GM18867 (cell line): ENCODE data around the gene MSX2.

ENCODE experiments used
- ATAC-seq: cut with Tn5 transposase; IDR thresholded peaks from one replicate; pipeline ENCODE4 v1.9.1; 2021; ENCODE audit warnings: mild to moderate bottlenecking, moderate library complexity; ENCODE audit not compliant: unreplicated experiment

The MSX2 gene

DNA sequence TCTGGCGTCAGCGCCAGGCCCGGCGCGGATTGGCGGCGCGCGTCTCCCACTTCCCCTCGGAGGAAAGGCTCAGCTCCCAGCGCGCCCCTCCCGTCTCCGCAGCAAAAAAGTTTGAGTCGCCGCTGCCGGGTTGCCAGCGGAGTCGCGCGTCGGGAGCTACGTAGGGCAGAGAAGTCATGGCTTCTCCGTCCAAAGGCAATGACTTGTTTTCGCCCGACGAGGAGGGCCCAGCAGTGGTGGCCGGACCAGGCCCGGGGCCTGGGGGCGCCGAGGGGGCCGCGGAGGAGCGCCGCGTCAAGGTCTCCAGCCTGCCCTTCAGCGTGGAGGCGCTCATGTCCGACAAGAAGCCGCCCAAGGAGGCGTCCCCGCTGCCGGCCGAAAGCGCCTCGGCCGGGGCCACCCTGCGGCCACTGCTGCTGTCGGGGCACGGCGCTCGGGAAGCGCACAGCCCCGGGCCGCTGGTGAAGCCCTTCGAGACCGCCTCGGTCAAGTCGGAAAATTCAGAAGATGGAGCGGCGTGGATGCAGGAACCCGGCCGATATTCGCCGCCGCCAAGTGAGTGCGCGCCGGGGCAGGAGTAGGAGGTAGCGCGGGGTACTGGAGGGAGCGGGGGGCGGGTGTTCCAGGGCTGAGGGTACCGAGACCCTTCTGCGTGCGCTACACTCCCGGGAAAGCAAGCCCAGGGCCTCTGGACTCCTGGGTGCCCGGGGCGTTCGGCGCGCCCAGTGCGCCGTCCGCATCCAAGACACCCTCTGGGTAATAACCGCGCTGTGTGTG, at the start of gene MSX2:
MSX2 (plus strand) TSS at position 99 of the 777 bp plus-strand sequence; CDS start at position 177, 78 bp downstream.
- ATAC-seq: no peak

DNA sequence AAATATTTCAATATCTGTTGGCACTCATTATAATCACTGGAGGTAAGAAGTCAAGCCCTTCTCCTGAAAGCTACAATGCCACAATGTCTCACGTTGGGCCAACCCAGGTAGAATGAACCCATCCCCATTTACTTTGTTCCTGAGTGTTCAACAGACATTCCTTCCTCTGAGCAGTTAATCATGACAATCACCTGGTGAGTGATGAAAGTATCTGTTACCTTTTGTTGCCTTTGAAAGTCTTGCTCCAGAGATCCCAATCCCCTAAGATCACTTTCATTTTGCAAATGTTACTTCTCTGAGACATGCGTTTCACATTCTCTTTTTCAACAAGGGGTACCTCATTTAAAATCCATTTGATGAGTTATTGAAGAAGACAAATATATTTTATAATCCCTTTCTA, 49.3 kb upstream of the MSX2 start:
- ATAC-seq: no peak

DNA sequence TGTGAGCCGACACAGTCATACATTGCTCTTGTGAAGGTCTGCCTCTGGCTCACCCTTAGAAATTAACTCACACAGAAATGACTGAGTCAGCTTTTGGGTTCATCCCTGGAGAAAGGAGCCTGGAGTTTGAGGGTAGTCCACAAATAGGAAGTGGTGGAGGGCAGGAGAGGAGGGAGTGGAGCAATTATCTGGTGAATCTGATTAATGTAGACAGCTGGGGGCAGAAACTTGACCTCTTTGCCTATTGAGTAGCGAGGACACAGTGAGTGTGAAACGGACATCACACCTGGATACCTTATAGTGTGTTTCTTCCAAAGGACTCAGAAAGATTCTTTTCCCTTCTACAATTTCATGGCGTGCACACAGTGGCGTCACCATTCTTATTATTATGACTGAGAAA, 48.5 kb upstream of the MSX2 start:
- no peak for ATAC-seq

DNA sequence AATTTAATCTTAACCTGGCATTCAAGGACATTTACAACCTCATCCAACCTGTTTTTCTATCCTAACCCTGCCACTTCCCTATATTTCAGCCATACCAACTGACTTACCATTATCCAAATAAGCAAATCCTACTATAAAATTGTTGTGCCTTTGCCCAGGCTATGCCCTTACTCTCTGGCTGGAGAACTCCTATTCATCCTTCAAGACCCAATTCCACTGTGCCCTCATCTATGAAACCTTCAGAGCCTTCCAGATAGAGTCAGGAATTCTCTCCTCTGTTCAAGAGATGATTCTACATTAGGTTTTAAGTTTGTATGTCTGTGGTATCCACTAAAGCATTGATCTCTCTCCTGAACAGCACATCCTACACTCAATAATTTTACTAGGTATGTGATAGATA, 46.3 kb upstream of the MSX2 start:
- no peak for ATAC-seq

DNA sequence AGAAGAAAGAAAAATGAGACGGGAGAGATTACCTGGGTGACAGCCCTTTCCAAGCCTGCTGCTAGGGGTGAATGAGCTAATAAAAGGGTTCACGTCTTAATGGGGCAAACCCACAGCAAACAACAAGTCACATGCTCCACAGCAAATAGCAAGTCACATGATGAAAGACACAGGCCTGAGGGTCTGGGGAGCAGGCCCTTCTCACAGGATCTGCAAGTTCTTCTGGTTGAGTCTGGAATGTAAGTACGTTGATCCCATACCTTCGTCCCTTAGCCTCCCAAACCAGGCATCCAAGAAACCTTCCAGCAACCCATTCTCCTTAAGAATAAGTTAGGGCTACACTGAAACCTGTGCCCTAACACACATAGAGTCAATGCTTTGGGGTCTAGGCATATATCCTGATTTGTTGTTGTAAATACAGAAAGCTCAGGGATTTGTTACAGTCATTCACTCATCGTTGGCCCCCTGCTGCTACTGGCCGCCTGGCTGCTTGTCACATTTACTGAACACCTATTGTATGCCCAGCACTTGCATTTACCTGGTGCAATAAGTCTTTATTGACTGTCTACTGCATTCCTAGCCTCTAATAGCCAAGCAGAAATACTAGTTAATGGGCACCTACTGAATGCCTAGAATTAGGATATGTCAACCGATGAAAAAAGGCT, 43.3 kb upstream of the MSX2 start:
- no peak for ATAC-seq

DNA sequence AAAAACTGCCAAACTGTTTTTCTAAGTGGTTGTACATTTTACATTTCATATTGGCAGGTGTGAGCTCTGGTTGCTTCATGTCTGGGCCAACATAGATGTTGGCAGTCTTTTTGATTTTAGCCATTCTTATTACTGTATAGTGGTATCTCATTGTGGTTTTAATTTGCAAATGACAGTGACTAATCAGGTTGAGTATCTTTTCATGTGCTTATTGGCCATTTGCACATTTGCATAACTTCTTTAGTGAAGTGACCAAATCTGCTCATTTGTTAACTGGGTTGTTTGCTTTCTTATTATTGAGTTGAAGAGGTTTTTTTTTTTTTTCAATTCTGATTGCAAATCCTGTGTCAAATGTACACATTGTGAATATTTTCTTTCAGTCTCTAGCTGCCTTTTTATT, 36.9 kb upstream of the MSX2 start:
- ATAC-seq: no peak

DNA sequence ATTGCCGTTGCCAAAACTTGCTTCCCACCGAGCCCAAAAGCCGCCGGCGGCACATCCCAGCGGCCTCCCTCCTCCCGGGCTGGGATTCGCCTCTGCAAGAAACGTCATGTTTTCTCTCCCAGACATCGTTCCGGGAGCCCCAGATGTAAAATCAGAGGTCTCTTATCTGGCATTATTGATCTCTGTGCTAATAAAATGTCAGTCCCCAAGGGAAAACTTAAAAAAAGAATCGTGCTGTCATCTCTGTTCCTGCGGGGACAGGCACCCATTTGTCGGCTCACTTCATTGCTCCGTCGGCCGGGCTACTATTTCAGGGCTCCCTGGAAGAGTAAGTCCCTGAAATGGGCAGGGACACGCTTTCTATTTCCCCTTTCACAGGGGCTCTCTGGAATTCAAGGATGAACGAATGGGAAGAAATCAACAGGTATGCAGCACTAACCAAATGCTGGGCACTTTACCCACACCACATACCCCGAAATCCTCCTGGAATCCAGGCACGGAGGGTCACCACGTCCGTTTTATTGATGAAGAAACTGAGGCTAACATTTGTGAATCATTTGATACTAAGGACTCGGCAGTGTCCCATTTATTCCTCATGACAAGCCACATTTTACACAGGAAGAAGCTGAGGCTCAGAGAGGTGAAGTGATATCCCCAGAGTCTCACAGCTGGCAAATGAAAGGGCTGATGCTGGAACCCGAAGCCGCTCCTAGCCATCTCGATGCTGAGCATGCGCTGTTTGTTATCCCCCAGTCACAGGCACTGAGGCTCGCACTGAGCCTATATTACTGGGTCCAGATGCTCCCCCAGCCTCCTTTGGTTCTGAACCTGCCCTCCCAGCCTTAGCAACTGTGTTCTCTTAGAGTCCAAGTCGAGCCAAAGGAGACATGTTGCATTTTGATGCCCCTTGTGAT, 35.7 kb upstream of the MSX2 start:
- ATAC-seq: no peak

DNA sequence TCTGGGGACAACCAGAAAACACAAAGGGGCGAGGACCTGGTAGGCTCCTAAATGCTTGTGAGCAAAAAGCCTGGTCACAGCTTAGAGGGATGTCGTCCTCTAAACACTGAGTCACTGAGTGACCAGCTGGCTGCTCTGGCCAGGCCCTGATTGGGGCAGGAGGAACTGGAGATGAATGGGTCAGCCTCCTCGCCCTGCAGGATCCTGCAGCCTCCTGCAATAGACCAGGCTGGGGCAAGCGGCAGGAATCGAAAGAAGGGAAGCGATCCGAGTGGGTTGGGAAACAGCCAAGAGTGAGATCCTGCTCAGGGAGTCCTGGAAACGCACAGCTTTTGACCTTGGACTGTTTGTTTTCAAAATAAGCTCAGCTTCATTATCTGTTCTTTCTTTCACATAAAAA, 34.1 kb upstream of the MSX2 start:
- ATAC-seq: no peak

DNA sequence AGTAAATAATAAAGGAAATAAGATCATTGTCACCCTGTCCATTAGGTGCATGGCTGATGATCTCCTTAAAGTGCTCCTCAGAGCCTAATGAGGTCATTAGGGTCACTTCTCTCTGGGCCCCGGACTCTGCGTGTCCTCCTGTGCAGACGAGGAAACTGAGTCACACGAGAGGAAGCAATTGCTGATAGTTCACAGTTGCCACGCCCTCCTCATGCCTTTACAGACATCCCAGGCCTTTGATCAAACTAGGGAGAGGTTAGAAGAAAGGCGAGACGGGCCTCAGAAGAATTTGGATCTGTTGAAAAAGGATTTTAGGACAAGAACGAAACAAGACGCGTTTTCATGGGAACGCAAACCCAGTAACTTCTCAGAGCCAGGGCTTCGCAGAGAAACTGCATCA, 32.0 kb upstream of the MSX2 start:
- no peak for ATAC-seq

DNA sequence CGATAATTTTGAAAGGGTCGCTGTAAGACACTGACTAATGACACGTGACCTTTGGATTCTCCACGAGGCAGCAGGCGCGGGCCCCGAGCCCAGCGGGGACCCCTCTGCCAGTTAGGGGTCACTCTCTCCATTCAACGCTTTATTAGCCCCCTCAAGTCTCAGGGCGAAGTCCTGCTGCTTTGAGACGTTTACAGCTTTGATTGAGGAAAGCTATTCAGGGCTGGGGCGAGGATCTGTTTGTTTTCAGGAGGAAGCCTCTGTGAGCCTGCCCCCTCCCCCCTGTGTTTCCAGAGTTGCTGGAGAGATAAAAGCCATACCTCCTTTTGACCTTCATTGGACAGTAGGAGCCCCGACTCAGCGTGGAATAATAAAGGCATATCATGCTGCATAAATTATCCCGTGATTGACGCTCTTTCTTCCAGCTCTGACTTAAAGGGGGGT, 31.4 kb upstream of the MSX2 start:
- no peak for ATAC-seq

DNA sequence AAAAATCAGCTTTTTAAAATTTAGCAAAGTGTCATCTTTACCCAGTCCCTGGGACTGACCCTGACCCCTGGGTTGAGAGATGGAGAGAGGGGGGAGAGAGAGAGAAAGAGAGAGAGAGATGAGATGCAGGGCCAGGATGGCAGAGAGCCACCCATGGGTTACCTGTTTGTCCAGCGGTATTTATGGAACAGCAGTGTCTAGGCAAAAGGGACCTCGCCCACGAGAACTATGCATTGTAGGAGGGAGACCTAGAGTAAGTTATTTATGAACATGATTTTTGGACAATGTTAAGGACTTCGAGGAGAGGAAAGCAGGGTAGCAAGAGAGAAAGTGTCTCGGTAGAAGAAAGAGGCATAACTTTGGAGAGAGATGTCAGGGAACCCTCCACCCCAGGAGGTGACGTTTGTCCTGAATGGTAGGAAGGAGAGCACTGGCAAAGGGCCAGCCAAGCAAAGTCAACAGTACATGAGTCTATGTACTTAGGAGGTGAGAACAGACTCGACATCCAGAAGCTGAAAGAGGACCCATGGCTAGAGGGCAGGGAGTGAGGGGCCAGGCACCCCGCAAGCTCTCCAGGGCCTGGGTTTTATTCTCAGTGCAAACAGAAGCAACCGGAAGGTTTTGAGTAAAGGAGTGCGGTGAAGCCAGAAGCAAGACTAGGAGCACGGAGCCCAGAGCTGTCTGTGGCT, 30.5 kb upstream of the MSX2 start:
- ATAC-seq: no peak

DNA sequence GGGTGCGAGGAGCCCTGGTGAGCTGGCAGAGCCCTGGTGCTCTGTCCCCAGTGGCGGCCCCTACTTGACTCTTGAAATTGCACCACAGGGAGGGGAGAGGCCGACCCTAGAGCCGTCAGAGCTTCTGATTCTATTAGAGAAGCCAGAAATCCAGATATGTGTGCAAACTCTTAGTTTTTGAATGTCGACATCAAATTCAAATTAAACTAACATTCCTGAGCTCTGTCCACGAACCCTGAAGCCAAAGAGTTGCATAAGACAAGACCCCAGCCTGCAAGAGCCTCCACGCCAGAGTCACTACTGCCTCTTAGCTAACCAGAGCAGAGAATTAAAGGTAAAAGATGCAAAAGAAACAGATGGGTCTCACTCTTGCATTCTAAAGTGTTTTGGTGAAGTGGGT, 29.8 kb upstream of the MSX2 start:
- no peak for ATAC-seq

DNA sequence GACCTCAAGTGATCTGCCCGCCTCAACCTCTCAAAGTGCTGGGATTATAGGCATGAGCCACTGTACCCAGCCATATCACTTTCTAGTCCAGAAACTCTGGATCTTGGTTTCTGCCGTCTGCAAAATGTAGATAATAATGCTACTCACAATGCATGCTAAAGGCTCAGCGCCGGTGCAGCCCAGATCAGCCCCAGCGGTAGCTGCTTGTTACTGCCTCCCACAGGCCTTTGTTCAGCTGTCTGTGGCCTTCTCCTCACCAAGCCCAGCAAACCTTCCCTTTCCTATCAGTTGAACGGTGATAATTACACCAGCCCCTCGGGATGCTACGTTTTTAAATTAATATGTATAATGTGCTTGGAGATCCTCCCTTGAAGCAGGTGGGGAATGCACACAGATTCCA, 26.2 kb upstream of the MSX2 start:
- ATAC-seq: no peak

DNA sequence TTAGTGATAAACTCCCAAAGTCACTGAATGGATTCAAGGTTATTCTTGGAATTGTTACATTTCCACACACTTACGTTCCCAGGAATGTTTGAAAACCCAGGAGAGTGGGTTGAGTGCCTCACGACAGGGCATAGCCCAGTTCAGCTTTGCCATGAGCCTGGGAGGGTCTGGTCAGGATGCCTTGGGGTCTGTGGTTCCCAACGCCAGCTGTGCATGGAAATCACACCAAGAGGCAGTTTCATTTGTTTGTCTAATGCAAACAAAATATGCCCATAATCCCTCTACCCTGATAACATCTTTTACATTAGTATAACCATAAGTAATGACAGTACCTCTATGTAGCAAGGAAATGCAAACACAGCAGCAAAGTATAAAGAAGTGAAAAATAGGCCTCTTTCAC, 25.3 kb upstream of the MSX2 start:
- no peak for ATAC-seq

DNA sequence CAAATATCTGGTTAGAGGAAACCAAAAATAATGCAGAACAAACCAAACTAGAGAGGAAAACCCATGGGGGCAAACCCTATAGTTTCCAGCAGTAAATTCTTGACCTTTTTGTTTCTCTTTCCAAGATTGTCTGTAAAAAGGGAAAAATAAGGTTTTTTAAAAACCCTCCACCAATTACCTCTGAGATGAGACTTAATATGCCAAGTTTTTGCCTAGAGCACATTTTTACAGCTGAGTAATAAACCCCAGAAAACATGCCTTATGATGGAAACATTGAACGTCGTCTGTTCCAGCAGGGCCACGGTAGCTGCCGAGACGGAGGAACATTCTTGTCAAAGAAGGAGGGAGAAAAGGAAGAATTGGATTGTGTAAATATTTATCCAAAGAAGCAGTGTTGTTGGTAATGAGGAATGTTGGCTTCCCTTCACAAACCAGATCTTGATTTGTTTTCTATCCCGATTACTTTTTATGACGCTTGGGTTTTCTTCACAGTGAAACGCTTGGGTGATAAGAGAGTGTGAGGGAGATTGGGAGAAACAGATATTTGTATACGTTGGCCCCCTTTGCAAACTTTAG, 17.3 kb upstream of the MSX2 start:
- ATAC-seq: no peak

DNA sequence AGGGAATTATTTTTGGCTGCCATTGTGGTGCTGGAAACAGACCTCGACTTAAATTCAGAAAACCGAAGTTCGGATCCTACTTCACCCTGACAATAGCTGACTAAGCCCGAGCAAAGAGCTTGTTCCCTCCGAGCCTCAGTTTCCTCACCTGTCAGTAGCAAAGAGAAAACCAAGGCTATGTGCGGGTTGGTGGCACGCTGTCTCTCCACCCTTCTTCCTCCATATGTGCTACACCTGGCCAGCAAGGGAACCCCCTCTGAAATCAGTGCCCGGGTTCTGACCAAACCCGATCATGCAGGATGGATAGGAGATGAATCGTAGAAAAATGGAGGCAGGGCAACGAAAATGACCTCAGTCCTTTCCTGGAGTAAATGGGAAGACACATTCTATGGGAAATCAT, 16.7 kb upstream of the MSX2 start:
- no peak for ATAC-seq

DNA sequence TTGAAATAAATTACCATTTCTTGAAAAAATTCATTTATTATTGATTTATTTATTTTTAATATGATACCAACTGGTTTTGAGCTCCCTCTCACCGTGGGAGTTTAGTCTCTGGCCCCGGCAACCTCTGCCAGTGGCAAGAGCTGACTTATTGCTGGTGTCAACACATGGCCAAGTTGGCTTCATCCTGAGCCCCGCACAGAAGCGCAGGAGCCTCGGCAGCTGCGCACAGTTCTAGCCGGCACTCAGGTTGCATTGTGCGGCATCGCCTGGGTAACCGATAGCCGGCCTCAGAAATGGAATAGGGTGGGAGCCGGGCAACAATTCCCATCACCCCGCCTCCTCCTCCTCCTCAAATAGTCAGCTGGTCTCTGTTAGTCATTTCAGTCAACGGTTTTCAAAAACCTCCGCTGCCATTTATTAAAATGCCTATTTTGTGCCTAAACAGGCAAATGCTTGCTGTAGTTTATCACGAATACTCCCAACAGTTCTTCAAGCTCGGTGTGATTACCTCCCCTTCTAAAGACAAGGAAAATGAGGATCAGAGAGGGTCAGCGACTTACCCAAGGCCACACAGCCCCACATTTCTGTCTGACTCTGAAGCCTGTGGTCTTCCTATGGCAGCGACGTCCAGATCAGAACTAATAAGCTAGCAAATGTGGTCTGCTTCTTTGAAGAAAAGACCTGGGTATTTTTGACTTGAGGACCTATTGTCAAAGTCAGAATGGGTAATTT, 15.7 kb upstream of the MSX2 start:
- no peak for ATAC-seq

DNA sequence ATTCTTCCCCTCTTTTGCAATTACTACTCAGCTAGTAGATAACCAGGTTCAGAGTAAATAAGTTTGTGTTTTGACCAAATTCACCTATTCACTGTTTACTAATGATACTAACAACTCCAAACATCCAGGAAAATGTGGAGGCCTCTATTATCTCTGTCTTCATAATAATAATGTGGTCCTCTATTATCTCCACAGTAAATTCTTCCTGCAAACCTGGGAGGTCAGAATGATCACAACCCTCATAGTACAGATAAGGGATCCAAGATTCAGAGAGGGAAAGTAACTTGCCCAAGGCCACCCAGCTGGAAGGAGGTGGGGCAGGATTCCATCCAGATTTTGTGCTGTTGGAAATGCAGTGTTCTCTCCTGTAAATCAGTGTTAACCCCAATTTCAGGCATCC, 9.6 kb upstream of the MSX2 start:
- no peak for ATAC-seq

DNA sequence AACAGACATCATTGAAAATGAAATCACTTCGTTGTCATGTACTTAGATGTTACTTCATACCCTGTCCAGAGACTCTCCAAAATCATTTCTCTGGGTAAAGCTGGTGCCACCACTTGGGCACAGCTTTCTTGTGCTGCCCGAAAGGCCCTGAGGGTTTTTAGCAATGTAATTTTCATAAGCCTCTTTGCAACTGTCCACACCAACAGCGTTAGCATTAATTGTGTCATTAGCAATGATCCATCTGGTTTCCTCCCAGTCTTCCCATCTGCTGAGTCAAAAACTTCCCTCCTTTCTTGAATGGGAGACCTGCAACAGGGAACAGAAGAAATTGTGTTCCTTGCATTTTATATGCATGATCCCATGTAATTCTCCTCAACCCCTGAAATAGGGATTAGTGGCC, 8.6 kb upstream of the MSX2 start:
- no peak for ATAC-seq

DNA sequence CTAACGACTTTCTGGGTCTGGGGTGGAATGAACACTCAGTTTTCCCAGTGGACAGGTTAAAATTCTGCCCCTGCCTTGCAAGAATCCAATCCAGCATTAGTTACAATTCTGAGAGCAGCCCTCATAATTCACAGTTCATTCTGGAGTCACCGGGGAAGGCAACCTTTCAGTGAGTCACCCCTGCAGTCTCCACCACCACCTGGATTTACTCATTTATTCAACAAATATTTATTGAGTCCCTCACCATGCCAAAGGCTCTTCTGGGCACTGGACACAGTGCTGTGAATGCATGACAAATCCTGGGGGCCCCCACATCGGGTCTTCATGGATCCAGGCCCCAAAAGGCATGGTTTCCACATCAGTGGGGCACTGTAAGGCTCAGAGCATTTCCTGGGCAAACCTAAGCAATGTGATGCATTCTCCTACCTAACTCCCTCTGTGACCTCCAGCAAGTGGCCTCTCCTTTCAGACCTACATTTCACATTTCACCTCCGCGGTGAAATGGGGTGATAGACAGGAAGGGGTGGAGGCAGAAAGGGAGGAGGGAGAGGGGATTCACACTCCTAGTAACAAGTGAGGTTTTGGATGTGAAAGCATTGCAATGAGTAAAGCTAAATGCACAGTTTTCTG, 6.4 kb upstream of the MSX2 start:
- ATAC-seq: no peak
